Fibroblast of villous mesenchyme (primary cell): ENCODE results near the gene STX1B. TPM values are rescaled to one million over a fixed set of nuclear protein-coding genes. Genes with fewer than 3 reads are reported as not detected.

ENCODE experiments used
- DNase-seq: peaks from one replicate; pipeline ENCODE4 v3.0.0-alpha.2; 2010; ENCODE audit warnings: low read depth
- H3K4me3 ChIP-seq: 2 replicates; pipeline ENCODE4 v1.5.1; 2011; ENCODE audit warnings: low read depth, mild to moderate bottlenecking, low read length
- total RNA-seq: library from RNA; depleted of rRNA; stranded (reverse); fragments of >200 nt; gene quantifications from 2 replicates; pipeline ENCODE4 v1.2.3, GENCODE V29; 2012
- TF ChIP-seq, protein P1 (sequence below): IDR thresholded peaks from 2 replicates; pipeline ENCODE4 v1.5.1; 2012; ENCODE audit warnings: low read depth, mild to moderate bottlenecking, low read length; ENCODE audit not compliant: insufficient read depth

Gene STX1B
- total RNA-seq, 1 donor = 2.2 TPM

DNA sequence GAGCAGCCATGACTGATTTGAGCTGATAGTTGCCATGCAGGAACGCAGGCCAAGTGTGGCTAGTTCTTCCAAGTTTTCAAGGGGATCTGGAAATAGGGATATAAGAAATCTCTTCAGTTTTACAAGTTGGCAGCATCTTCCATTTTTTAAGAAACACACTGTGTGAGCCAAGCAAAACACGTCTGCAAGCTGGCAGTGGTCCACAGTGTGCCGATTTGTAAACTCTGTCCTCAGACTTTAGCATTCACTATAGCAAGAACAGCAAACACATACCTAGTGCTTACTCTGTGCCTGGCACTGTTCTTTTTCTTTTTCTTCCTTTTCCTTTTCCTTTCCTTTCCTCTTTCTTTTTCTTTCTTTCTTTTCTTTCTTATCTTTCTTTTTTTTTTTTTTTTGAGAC is 58.7 kb downstream of the STX1B start:
- DNase-seq = peak; percentile 34
- TF ChIP-seq, protein P1, sequence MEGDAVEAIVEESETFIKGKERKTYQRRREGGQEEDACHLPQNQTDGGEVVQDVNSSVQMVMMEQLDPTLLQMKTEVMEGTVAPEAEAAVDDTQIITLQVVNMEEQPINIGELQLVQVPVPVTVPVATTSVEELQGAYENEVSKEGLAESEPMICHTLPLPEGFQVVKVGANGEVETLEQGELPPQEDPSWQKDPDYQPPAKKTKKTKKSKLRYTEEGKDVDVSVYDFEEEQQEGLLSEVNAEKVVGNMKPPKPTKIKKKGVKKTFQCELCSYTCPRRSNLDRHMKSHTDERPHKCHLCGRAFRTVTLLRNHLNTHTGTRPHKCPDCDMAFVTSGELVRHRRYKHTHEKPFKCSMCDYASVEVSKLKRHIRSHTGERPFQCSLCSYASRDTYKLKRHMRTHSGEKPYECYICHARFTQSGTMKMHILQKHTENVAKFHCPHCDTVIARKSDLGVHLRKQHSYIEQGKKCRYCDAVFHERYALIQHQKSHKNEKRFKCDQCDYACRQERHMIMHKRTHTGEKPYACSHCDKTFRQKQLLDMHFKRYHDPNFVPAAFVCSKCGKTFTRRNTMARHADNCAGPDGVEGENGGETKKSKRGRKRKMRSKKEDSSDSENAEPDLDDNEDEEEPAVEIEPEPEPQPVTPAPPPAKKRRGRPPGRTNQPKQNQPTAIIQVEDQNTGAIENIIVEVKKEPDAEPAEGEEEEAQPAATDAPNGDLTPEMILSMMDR = no peak
- no peak overlapping the region for H3K4me3 ChIP-seq

DNA sequence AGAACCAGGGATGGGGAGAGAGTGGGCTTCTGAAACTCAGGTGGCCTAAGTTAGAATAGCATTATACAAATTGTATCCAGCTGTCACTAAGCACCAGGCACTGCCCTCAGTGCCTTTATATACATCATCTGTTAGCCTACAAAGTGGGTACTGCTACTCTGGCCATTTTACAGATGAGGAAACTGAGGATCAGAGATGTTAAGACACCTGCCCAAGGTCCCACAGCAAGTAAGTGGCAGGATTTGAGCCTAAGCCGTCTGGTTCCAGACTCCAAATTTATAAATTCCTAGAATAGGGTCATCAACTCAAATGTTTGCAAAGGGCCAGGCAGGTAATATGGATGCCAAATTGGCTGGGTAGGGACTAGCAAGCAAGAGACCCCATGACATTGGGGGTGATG is 59.2 kb downstream of the STX1B start:
- DNase-seq = no peak
- TF ChIP-seq, protein P1 = no peak
- H3K4me3 ChIP-seq = no peak overlapping the region

DNA sequence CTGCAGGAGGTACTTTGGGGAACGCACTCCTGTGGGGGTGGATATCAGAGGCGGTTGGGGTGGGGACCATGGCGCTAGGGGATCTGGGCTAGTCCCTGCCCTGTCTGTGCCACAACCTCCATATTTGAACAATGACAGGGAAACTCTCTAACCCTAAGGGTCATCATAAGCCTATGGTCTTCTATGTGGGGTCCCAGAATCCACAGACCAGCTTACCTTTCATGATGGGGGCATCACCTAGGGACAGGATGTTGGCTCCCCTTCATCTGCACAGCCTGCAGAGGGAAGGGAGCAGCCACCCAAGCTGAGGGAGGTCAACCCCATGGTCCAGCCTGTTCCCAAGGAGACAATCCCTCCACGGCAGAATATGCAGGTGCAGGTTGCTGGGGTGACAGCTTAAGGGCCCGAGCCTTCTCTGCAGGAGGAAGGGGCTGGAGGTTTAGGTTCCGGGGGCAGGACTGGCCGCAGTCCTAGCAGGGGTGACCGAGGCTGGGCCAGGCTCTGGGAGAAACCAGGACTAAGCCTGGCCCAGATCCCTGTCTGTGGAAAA is 59.8 kb downstream of the STX1B start:
- peak overlapping the region; percentile 94 for H3K4me3 ChIP-seq

DNA sequence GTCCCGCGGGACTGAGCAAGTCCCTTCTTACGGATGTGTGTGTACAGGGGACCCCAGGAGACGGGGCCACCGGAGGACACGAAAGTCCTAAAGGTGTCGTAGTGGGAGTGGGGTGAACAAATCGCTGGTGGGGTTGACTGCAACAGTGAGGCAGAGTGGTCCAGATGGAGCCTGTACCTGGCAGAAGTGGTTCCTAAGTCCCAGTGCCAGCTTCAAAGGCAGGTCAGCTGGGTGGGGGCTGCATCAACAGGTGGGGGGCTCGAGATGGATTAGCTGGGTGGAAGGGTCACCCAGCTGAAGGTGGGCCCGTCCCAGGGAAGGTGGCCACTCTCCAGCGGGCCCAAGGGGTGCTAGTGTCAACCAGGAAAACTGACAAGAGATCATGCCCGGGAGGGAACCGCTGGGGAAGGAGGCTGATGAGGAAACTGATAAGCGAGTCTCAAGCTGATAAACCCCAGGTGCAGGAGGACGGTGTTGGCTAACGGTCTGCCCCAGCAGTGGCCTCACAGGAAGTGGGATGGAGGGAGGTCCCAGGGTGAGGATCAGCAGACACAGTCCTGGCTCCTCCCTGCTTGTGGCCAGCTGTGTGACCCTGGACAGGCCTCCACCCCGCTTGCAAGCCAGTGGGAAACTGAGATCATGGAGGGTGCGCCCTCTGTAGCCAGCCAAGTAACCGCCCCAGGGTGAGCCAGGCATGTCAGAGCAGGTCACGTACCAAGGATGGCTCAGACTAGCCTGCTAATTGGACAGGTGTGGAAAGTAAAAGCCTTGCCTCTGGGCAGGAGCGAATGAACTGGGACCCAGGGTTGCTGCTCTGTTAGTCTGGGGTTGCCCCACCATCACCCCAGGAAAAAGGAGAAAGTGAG is 60.6 kb downstream of the STX1B start:
- TF ChIP-seq, protein P1 = peak; percentile 23
- H3K4me3 ChIP-seq = peak overlapping the region; percentile 94
- peak; percentile 96 for DNase-seq

More for the DNA sequence above, 59.8 kb downstream of the STX1B start:
- no peak for DNase-seq
- TF ChIP-seq, protein P1 = no peak

DNA sequence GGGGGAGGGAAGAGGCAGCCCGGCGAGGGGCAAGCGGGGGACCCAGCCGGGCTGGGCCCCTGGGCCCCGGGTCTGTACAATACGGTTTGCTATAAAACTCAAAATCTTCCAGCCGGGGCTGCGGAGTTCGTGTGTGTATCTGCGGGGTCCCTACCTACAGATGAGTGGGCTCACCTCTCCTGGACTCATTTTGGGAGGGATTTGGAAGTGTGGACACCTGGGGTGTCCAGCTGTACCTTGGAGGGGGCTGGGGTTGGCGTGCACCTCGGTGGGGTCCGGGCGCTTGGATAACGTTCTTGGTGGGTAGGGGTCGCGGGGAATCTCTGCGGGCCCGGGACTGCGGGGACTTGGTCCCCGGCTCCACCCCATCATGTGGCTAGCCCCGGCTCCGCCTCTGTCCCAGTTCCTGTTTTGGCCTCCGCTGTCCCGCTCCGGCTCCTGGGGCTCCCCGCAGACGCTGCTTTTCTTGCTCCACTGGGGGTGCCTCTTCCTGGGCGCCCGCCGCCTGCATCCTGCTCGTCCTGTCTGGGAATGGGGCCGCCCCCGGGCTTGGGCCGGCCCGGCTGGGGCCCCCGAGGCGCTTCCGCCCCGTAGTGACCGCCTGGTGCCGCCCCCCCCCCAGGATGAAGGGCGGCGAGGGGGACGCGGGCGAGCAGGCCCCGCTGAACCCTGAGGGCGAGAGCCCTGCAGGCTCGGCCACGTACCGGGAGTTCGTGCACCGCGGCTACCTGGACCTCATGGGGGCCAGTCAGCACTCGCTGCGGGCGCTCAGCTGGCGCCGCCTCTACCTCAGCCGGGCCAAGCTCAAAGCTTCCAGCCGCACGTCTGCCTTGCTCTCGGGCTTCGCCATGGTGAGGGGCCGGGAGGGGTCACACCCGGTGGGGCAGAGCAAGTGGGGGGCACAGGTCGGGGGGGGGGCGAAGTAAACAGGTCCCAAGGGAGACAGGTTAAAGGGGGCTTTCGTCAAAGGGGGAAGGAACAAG is 61.5 kb downstream of the STX1B start, which contains the start of gene ORAI3:
Gene ORAI3, plus strand, starts transcription at position 402 of the 983 bp plus-strand sequence. Its CDS starts 222 bp downstream, at position 624.
- TF ChIP-seq, protein P1 = no peak
- peak within 1 kb of the TSS; percentile 94 for H3K4me3 ChIP-seq
- peak; percentile 71 for DNase-seq
